HG02678 (cell line): ENCODE results near the gene LHX6.

Experiments used
- ATAC-seq: cut with Tn5 transposase; IDR thresholded peaks from one replicate; pipeline ENCODE4 v1.9.1; 2021; ENCODE audit warnings: mild to moderate bottlenecking, moderate library complexity; ENCODE audit not compliant: unreplicated experiment

LHX6 gene

DNA sequence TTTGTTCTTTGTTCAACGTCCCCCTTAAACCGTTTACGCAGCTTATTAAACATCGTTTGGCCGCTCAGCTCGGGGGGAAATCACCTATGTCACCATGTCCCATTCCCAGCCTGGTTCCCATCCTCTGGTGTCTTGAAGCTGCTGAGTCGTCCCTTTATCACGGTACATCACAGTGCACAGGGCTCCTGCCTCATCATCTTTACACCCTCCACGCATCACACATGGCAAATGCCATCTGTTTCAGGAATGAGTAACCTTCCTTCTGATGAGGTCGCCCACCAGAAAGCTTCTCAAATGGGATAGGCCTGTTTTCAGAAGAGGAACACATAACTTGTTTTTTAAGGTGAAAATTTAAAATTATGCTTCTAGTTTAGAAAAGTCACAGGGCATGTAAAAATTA, 7.9 kb upstream of the LHX6 start:
- no peak for ATAC-seq

DNA sequence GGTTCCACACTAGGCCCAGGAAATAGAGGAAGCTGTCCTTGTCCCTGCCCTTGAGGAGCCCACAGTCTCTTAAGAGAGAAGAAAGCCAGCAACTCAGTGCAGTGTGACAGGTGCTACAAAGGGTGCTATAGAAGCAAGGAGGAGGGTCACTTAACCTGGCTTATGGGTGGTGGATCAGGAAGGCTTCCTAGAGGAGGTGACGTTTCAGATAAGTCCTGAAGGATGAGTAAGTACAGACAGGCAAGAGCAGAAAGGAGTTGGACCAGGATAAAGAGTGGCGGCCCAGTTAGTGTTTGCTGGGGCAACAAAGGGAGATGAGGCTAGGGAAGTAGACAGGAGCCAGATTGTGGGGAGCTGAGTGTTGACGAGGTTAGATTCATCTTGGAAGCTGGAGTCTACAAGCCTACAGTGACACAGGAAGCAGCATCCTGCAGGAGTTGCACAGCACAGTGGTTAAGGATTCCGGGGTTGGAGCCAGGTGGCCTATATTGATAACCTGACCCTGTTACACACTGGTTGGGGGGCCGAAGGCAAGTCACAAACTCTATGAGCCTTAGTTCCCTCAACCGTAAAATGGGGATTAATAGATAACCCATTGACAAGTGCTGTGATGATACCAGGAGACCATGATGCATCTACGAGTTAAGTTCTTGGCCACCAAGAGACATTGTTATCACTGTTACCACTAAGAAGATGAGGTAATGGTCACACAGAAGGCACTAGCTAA, 5.4 kb upstream of the LHX6 start:
- no peak for ATAC-seq

DNA sequence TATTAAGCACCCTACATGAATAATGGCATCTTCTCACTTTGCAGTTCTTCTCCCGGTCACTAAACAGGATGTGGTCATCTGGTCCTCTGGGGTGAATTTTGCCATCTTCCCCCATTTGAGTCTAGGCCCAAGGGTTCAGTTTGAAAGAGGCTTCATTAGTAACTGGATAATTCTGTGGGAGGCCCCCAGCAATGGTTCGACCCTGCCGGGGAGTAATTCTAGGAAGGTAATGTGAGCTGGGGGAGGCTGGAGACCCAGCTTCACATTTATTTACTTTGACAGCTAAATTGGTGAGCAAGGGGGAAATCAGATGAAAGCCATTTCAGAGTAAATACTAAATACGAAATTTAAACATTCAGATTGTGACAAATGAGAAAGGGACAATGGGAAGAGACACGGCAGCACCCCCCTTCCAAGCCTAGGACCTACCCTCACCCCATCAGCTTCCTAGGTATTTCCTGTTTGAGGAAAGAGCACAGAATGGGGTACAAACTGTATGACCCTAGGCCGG, 4.1 kb upstream of the LHX6 start:
- ATAC-seq: no peak

DNA sequence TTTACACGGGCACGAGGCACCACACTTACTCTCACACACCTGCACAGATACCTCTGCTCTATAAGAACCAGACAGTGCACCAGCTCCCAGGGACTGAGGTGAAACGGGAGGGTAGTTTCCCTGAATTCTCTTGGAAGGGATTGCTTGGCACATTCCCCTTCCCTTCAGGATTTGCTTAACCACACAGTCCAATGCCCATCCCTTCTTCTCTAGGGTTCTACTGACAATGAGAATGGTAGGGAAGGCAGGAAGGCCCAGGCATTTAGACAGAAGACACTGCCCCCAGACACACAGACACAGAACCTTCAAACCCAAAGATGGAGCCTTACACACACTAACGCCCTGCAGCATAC, 704 bp upstream of the LHX6 start:
- no peak for ATAC-seq

DNA sequence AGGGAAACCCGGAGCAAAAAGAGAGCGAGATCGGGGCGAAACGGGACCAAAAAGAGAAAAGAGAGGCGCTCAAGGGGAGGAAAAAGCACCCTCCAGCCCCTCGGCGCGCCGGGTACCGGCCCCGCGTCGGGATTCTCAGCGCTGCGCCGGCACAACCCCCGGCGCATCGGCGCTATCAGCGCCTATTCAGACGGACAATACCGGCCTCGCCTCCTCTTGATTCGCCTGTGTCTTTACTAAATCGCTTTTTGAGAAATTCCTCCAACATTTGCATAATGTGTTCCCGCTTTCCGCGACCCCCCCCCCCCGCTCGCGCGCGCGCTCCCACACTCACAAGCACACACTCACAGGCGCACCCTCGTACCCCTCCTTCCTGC, 578 bp downstream of the LHX6 start:
- ATAC-seq: no peak

DNA sequence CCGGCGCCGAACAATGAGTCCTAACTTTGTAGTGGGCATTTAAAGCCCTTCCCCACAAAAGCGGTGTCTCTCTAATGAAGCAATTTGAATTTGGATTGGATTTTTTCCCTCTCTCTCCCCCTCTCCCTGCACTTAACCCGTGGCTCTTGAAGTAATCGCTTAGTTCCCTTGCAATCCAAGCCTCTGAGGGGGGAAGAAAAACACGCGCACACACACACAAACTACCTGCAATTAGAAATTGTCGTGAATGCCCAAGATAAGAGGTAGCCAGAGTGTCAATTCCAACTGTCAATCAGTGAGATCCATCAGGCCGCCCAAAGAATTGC, 1.2 kb downstream of the LHX6 start:
- ATAC-seq: no peak

DNA sequence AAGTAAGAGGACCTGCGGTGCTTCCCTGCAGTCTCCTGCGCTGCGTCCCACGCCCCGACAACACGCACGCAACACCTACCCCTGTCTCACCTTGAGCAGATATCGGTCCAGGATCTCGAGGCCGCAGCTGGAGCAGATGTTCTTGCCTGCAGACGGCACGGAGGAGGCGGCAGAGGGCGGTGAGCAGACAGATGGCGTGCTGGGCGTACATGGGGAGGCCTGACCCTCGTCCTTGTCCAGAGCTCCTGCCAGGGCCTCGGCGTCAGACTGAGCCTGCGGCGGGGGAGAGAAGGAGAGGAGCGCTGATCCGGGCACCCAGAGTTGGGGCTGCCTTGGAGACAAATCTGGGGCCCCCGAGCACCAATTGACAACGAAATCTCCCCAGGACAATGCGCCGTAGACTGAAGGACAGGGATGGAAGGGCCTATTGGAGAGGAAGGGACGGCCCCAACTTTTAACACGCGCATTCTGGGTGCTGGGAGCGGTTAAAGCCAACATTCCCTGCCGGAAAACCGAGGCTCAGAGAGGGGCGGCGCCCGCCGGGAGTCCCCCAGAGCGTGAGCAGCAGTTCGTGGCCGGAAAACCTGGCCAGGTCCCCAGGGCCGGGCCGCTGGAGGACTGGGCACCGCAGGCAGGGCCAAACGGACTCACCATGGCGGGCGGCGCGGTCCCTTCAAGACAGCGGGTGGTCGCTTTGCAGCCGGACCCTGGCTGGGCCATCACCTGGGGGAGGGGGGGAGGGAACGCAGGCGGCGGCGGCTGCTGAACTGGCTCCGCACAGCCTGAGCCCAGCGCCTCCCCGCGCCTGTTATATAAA, 1.8 kb downstream of the LHX6 start:
- no peak for ATAC-seq

DNA sequence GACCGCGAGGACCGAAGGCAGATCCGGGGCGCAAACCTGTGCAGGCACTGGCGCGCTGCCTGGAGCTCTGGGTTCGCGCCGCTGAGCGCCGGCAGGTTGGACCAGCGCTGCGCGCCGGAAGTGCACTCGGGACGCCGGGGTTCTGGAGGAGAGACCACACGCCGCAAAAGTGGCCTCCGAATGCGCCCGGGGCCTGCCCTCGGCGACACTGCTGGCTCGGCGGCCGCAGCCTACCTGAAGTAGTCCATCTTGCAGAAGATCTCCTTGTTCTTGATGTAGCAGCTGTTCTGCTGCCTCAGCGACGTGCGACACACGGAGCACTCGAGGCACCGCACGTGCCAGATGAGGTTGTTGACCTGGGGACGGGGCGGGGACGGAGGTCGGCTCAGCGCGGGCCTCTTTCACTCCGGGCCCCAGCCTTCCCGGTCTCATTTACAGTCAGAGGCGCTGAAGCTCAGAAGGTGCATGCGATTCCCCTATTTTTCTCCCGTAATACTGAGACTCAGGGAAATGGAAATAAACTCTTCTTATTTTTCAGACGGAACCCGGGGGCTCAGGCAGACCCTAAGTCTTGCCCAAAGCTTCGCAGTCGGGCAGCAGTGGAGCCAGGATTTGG, 2.5 kb downstream of the LHX6 start:
- no peak for ATAC-seq

DNA sequence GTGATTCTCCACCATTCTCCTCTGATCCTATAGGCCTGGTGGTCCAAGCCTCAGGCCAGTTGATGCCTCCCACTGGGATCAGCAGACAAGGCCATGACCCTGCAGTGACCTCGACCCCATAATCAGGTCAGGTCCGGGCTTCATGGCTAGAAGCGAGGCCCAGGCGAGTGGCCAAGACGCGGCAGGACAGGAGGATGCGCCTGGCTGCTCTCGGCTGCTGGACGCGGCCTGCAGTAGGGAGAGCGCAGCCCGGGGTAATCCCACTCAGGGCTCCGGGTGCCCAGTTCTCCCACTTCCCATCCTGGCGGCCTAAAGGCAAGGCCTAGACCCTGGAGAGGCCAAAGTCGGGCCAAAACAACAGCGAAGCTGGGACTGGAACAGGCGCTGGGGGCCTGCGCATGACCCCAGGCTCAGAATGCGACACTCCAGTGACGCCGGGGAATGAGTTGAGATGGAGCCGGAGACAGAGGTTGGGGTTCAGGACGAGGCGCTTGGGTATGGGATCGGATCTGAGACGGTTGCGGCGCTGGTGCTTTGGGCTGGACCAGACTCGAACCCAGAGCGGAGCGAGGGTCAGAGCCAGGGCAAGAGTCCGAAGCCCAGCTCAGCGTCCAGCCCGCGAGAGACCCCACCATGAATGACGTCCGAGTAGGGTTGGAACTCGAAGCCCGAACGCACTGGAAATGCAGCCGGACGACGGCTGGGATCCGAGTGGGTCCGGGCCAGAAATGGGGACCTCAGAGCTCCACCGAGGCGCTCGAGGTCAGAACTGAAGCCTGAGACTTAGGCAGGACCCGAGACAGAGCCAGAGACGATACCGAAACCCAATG, 3.2 kb downstream of the LHX6 start:
- ATAC-seq: no peak

DNA sequence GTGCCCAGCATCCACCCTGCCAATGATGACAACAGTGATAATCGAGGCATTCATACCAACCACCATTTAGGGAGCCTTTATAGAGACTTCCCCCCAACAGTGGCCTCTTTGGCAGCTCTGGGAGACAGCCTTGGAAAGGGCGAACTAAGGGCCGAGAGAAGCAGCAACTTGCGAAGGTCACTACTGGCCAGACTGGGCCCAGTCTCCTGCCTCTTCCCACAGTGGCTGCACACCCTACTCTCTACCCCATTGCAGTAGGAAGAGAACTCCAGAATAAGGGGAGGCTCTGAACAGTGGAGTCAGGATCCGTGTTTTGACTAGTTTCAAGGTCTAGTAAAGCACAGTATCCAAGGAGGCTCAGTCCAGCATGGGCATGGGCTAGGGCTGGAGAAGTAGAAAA, 5.3 kb downstream of the LHX6 start:
- no peak for ATAC-seq

DNA sequence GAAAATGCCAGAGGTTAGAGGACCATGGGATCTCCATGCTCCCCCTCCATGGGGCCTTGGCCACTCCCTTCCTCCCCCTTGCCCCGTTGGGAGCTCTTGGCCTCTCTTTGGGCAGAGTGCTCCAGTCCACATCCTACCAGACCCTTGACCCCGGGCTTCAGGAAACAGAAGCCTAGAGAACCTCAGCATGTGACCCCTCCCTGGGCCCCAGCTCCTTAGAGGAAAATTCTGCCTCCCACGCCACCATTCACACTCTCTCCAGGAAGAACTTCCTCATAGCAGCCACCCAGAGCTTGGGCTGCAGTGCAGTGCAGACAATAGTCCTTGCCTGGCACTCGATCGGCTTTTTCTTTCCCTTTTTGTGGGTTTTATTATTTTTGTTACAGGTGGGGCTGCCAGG, 6.0 kb downstream of the LHX6 start:
- no peak for ATAC-seq

DNA sequence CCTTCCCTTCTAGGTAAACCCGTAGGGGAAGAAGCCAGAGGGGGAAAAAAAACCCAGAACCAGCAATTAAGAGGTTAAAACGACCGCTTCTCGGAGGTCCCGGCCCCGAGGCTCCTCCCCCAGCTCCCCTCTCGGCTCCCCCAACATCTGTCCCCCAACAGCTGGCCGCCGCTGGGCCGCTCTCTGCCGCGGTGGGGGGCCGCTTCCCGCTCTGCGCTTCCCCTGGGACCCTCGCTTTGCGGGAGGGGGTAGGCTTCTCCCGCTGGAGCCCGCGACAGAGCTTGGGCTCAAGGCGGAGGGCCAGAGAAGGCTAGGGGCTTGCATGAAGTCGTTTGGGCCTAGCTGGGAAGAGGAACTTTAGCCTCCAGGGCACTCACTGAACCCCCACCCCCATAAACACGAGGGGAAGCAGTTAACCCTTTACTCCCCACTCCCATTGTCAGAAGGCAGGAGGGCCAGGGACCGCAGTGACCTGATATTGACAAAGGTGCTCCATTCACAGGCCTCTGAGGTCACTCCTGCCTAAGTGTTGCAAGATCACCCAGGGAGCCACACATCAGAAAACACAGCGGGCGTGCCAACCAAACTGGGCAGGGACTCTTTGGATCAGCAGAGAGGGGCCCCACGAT, 7.5 kb downstream of the LHX6 start:
- ATAC-seq: no peak

DNA sequence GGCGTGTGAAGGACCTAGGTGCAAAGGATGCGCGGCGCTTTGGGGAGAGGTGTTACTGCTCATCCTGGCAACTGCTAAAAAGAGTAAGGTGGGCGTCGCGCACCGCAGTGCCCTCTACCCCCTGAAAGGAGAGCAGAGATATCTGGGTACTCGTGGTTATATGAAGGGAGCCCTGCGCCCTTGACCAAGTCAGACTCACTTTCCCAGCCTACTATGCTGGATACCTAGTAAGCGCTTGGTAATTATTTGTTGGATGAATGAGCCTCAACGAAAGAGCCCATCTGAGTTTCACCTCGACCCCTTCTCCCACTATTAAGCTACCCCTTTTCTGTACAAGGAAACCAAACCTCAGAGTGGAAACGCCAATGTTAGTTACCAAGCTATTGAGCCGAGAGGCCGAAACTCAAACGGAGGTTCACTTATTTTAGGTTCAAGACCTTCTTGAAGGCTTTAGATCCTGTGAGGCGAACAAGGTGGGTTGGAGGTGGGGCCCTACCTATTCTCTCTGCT, 8.0 kb downstream of the LHX6 start:
- ATAC-seq: no peak

DNA sequence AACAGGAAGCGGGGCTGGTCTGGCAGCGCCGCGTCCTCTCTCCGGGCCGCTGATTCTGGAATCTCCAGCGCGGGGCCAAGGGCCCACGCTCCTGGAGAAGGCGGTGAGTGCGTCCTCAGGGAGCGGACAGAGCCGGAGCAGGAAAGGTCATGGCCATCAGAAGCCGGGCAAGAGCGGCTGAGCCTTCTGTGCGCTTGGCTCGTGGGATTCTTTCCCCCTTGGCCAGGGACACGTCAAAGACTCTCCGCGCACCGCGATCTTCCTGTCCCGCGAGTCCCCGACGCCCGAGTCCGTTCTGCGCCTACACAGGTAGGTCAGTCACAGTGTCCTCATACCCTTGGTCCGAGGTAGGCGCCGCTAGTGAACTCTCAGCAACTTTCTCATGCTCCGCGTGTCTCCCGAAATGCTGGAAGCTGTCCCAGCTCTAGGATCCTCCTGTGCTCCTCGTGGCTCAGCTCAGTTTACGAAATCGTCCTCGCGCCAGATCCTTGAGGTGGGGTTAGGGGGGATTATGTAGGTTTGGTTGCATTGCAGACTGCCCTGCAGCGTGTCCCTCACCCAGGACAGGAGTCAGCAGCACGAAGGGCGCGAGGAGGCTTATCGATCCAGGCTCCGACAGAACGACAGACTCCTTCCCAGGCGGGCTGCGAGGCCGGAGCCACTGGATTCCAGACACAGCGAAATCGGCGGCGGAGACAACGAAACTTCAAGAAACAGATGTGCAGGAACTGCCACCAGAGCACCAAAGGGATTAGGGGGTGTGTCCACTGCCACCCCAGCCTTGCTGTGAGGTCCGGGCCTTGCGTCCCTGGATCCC, 8.7 kb downstream of the LHX6 start:
- ATAC-seq: no peak

DNA sequence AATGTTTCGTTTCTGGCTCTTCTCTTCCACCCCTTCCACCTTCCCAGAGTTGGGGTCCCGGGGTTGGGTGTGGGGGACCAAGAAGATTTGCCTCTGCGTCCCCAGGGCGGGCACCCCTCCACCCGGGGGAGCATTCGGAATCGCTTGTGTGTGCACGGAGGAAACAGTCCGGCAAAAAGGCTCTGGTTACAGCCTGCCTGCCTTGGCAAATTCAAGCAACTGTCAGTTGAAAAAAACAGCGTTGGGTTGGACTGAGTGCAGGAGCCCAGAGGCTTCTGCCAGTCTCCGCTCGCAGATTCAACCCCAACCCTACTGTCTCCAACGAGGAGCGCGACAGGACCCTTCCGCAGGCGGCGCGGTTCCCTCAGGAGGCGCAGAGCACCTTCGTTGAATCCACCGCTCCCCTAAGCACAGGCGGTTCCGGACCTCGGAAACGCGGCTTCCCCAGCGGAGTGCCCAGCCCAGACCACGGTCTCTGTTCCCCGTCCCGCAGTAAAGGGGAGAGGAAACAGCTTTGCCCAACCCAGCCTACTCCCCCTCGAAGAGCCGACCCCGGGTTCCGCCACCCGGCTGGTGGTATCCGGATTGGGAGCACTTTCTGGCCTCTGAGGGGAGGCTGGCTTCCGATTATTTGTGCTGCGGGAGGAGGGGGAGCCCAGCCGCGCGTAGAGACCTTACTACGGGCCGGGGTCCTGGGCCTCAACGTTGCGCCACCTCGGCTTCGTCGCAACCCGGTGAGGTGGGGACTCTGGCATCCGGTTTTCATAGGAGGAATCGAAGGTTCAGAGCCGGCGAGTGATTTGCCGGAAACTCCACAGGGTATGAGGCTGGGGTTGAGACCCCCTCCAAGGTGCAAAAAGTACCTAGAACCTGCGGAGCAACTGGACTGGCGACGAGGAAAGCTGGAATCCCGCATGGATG, 9.6 kb downstream of the LHX6 start:
- no peak for ATAC-seq

DNA sequence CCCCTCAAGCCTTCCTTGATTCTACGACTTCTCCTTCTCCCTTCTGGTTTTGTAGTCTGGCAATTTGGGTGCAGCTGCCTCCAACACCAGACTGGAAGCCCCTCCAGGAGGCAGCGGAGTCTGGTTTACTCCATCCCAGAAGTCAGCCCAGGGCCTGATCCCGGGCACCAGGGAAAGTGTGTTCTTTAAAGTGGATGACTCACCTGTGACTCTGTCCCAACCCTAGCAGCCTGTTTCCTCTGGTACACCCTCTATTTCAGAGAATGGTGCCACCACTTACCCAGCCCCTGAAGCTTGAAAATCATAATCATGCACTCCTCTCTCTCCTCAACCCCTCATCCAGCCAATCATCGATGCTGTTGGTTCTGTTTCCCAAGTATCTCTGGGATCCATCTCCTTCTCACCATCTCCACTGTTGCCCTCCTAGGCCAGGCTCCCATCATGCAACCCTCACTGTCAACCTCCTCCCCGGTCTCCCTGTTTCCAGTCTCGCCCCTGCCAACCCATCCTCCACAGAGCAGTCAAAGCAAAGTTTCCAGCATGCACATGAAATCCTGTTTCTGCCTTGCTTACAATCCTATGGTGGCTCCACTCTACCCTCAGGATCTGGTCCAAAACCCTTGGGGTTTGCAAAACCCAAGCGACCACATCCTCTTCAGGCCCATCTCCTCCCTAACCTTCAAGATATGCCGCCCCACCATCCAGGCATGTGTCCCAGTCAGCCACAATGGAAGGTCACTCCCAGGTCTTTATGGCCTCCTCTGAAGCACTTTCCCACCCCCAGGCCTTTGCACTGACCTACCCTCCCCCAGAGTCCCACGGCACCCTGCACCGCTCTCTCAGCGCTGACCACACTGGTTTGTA, 10.5 kb downstream of the LHX6 start:
- no peak for ATAC-seq

DNA sequence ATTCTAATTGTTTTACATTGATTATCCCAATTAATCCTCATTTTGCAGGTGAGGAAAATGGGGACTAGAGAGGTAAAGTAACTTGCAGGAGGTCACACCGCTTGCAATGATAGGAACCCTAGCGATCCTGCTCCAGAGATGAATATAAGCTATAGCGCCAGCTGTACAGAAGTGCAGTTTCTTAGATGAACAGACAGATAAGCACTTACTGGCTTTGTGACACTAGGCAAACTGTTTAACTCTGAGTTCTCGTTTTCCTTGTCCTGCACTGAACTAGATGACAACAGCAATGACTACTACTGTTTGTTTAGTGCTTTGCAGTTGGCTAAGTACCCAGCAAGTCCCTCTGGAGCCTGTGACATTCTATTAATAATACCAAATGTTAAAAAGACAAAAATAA, 11.1 kb downstream of the LHX6 start:
- ATAC-seq: no peak
